GM12878 (cell line): ENCODE results near the gene TET3. TPM values are rescaled to one million over a fixed set of nuclear protein-coding genes. Genes with fewer than 3 reads are reported as not detected.
A peak's percentile ranks its signal among the peaks of the same experiment; 100 is the strongest.

Experiments
- EZH2 ChIP-seq: IDR thresholded peaks from 2 replicates; pipeline ENCODE4 v1.6.1; 2012; ENCODE audit warnings: low read depth, mild to moderate bottlenecking, control low read depth, inconsistent platforms, low read length, borderline replicate concordance; ENCODE audit not compliant: control insufficient read depth
- FOXM1 ChIP-seq: IDR thresholded peaks from 2 replicates; pipeline ENCODE4 v1.6.1; 2012; ENCODE audit warnings: low read depth, mild to moderate bottlenecking, inconsistent platforms, low read length, moderate library complexity
- IKZF1 ChIP-seq: fragments of 450-650 bp; conservative IDR thresholded peaks from 2 replicates; pipeline ENCODE4 v1.6.1; 2017; ENCODE audit warnings: antibody characterized with exemption, mild to moderate bottlenecking
- KLF5 ChIP-seq: fragments of 450-650 bp; IDR thresholded peaks from 2 replicates; pipeline ENCODE4 v1.6.1; 2014; ENCODE audit warnings: mild to moderate bottlenecking; ENCODE audit not compliant: partially characterized antibody
- RCOR1 ChIP-seq: conservative IDR thresholded peaks from 2 replicates; pipeline ENCODE4 v1.6.1; 2012; ENCODE audit warnings: low read depth, low read length, improper control_type of control experiment
- REST ChIP-seq: IDR thresholded peaks from 2 replicates; pipeline ENCODE4 v1.6.1; 2012; ENCODE audit warnings: mild to moderate bottlenecking, low read depth, low read length
- SIN3A ChIP-seq: IDR thresholded peaks from 2 replicates; pipeline ENCODE4 v1.6.1; 2012; ENCODE audit warnings: low read depth, low read length, improper control_type of control experiment
- SMAD1 ChIP-seq: fragments of 450-650 bp; IDR thresholded peaks from 2 replicates; pipeline ENCODE4 v1.6.1; 2018; ENCODE audit warnings: mild to moderate bottlenecking, low read depth; ENCODE audit not compliant: partially characterized antibody
- SRF ChIP-seq, 2 experiments: IDR thresholded peaks; 2 replicates each; pipeline ENCODE4 v1.6.1; 2011; ENCODE audit warnings: low read depth in 2 of 2, low read length in 2 of 2, mild to moderate bottlenecking in 1 of 2, moderate library complexity in 1 of 2
- SUPT20H ChIP-seq: IDR thresholded peaks from 2 replicates; pipeline ENCODE4 v1.6.1; 2011; ENCODE audit warnings: low read depth, mild to moderate bottlenecking, low read length, moderate library complexity, borderline replicate concordance; ENCODE audit not compliant: control insufficient read depth
- ZBTB40 ChIP-seq: fragments of 450-650 bp; IDR thresholded peaks from 2 replicates; pipeline ENCODE4 v1.6.1; 2016; ENCODE audit warnings: mild to moderate bottlenecking, moderate library complexity, borderline replicate concordance
- ZNF207 ChIP-seq: fragments of 450-650 bp; IDR thresholded peaks from 2 replicates; pipeline ENCODE4 v1.6.1; 2014; ENCODE audit warnings: antibody characterized with exemption, mild to moderate bottlenecking, borderline replicate concordance
- ZNF274 ChIP-seq: IDR thresholded peaks from one replicate; pipeline ENCODE4 v1.8.0; 2011; ENCODE audit not compliant: insufficient read length, insufficient read depth
- polyA plus RNA-seq, 11 experiments: library from polyadenylated mRNA; depleted of rRNA in 4 of 11; unstranded in 6 of 11; stranded (reverse) in 5 of 11; fragments of >200 nt; fragmentation: Nextera tagmentation in 4 of 11; fragmentation: Illumina TruSeq in 1 of 11; extraction: Ambion mirVana in 4 of 11; extraction: Trizol in 1 of 11; gene quantifications; 1 replicate in 1 of 11; 2 replicates in 10 of 11; pipeline versions ENCODE4 v1.2.1 to v1.2.3, GENCODE V29; 2011 to 2016; ENCODE audit warnings: inconsistent platforms in 2 of 11, missing spikeins in 2 of 11, low read depth in 1 of 11
- total RNA-seq, 4 experiments: library from RNA; depleted of rRNA in 3 of 4; stranded (reverse); fragments of >200 nt in 3 of 4; fragmentation: Illumina TruSeq in 1 of 4; extraction: Trizol in 1 of 4; gene quantifications; 2 replicates each; pipeline versions ENCODE4 v1.2.1 to v1.2.3, GENCODE V29; 2013 to 2021
- TF ChIP-seq, protein P1 (sequence below): IDR thresholded peaks from 2 replicates; pipeline ENCODE4 v1.6.1; 2011; ENCODE audit warnings: mild to moderate bottlenecking, low read depth, low read length, moderate library complexity; ENCODE audit not compliant: insufficient replicate concordance
- TF ChIP-seq, protein P2 (sequence below): fragments of 450-650 bp; conservative IDR thresholded peaks from 2 replicates; pipeline ENCODE4 v1.6.1; 2017; ENCODE audit warnings: mild to moderate bottlenecking, moderate library complexity
- TF ChIP-seq, protein P3 (sequence below): IDR thresholded peaks from 2 replicates; pipeline ENCODE4 v1.6.1; 2011; ENCODE audit warnings: borderline replicate concordance, low read depth, mild to moderate bottlenecking, moderate library complexity, mixed read lengths, low read length; ENCODE audit not compliant: insufficient read depth; ENCODE audit errors: extremely low read length

Gene TET3
- total and polyA plus RNA-seq, 10 of the 15 experiments (the other 5 are each of a cell fraction or from before 2014, with no cell fraction given), result 0.77 to 25.9 (median 8.5) TPM

DNA sequence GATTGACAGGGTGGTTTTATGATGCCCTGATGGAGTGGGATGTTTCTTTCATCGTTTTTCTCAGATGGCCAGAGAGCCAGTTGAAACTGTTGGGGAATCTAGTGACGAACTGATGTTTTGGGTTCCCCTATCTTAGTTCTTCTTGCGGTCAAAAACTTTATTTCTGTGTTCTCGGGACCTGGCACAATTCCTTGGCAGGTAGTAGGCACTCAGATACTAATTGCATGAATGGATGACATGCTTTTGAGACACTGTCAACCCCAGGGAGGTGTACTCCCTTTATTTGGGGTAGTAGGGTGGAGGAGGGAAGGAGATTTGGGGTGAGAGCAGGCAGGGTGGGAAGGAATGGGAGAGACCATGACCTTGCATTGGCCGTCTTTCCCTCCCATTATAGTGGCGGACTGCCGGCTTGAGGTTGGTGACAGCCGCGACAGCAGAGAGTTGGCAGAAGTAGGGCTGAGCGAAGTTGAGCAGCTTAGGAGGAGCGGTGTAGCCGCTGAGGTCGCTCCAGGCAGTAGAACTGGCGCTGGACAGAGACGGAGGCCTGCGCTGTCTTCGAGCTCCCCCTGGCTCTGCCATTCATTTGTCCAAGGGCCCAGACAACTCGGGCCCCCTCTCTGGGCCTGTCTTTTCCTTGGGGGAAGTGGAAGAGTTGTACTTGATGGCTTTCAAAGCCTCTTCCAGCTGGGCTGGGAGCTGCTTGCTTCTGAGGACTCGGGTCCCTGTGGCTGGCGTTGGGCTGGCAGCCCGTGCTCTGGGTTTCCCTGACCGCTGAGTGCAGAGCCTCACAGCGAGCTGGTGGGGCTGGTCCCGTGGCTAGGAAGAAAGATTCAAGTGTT lies 2.6 kb downstream of the TET3 start (continued):
- no peak for TF ChIP-seq SUPT20H
- no peak for TF ChIP-seq SRF (IDR thresholded peaks at IDR 0.05; ENCODE audit: low read depth in 2 of 2, low read length in 2 of 2)
- TF ChIP-seq, protein P1, sequence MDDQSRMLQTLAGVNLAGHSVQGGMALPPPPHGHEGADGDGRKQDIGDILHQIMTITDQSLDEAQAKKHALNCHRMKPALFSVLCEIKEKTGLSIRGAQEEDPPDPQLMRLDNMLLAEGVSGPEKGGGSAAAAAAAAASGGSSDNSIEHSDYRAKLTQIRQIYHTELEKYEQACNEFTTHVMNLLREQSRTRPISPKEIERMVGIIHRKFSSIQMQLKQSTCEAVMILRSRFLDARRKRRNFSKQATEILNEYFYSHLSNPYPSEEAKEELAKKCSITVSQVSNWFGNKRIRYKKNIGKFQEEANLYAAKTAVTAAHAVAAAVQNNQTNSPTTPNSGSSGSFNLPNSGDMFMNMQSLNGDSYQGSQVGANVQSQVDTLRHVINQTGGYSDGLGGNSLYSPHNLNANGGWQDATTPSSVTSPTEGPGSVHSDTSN, result no peak
- peak; percentile 87 for TF ChIP-seq SIN3A
- TF ChIP-seq, protein P2, sequence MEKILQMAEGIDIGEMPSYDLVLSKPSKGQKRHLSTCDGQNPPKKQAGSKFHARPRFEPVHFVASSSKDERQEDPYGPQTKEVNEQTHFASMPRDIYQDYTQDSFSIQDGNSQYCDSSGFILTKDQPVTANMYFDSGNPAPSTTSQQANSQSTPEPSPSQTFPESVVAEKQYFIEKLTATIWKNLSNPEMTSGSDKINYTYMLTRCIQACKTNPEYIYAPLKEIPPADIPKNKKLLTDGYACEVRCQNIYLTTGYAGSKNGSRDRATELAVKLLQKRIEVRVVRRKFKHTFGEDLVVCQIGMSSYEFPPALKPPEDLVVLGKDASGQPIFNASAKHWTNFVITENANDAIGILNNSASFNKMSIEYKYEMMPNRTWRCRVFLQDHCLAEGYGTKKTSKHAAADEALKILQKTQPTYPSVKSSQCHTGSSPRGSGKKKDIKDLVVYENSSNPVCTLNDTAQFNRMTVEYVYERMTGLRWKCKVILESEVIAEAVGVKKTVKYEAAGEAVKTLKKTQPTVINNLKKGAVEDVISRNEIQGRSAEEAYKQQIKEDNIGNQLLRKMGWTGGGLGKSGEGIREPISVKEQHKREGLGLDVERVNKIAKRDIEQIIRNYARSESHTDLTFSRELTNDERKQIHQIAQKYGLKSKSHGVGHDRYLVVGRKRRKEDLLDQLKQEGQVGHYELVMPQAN, result peak; percentile 14; the same call in 1 of the 2 replicates
- no peak for TF ChIP-seq RCOR1
- TF ChIP-seq REST, result peak; percentile 77
- TF ChIP-seq EZH2, result no peak
- TF ChIP-seq ZNF207, result no peak
- peak; percentile 60; the same call in 1 of the 2 replicates for TF ChIP-seq ZBTB40
- TF ChIP-seq, protein P3, sequence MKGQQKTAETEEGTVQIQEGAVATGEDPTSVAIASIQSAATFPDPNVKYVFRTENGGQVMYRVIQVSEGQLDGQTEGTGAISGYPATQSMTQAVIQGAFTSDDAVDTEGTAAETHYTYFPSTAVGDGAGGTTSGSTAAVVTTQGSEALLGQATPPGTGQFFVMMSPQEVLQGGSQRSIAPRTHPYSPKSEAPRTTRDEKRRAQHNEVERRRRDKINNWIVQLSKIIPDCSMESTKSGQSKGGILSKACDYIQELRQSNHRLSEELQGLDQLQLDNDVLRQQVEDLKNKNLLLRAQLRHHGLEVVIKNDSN, result no peak
- TF ChIP-seq IKZF1, result peak; percentile 38; the same call in 1 of the 2 replicates
- TF ChIP-seq ZNF274, result no peak
- no peak for TF ChIP-seq KLF5
- TF ChIP-seq SMAD1, result no peak
- TF ChIP-seq FOXM1, result no peak
